Astrocyte of the hippocampus (primary cell): Measurements from ENCODE around the gene DIP2C.

Experiments used
- DNase-seq: peaks from one replicate; pipeline ENCODE4 v3.0.0; 2011; ENCODE audit warnings: low read depth, low spot score

The DIP2C gene

GRCh38 chr10:571688-572451, 117.6 kb downstream of the DIP2C start:
- no peak for DNase-seq

GRCh38 chr10:571166-571565, 118.3 kb downstream of the DIP2C start:
- DNase-seq: no peak

DNA sequence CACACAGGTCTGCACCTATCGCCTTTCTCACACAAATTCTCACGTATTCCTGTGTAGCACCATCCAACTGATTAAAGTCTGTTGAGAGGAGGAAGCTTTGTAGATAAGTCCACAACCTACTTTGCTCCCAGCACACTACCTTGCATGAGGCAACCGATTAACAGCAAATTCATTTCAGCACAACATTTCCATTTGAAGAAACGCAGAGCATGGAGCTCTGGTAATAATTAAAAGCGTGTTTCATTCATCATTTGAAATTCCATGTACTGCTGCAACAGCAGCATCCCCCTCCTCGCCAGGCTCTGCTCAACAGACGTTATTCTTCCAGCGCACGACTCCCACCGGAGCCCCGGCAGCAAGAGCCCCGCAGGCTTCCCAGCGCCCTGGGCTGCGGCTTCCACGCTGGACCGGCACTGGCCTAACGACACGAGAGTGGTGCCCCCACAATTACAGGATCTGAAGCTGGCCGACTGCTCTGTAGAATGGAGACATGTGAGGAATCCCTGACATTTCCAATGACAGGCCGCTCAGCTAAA, 118.8 kb downstream of the DIP2C start:
- DNase-seq: no peak

DNA sequence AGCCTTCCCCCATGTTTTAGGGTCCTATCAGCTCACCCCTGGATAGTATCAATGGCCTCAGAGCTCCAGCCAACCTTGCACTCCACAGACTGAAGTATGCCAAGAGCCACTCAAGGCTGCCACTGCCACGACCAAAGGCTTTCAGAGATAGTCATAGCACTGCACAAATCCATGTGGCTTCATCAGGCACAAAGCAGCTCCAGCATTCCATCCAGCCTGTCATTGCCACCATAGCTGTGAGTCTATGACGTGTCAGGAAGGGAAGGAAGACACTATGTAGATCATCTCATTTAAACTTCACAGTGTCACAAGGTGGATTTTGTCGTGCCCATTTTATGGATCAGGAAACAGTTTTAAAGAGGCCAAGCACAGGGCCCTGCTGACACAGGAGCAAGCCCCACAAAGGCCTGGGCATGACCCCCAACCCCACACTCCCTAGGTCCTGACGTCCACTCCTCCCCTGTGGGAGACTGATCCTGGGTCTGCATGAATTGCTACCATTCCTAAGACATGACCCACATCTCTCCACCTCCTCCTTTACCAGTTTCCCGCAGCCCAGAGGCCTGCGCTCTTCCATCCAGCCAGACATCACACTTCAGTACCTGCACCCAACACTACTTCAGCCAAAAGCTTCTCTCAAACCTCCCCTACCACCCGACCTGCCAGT, 119.4 kb downstream of the DIP2C start:
- no peak for DNase-seq

- no peak for DNase-seq
Measured at GRCh38 chr10:568848-569247, 120.6 kb downstream of the DIP2C start.

- DNase-seq: no peak
Measured at GRCh38 chr10:567869-568268, 121.6 kb downstream of the DIP2C start.

DNA sequence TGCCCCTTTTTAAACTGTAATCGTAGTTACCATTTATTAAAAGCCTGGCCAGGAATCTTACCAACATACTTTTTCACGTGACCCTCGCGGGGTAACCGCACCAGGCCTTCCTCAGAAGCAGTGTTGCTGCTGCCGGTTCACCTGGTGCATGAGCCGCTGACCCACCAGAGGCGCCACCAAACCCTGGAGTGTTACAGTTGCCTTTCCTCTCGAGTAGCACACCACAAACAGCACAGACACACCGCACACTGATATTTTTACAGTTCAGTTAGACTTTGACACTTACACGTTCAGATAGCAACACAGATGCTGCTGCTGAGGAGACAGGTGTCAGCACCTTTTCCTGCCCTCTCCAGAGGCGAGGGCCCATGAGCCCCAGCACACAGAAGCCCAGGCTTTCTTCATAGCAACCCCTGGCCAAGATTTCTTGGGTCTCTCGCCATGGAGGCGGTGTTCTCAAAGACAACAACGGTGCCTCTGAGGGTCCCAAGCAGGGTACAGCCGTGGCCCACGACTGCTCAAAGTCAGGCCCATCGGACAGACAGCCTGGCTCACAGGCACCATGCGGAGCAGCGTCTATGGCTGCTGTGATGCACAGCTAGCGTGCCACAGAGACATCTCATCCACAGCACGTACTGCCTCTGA, 123.1 kb downstream of the DIP2C start:
- DNase-seq: no peak

DNA sequence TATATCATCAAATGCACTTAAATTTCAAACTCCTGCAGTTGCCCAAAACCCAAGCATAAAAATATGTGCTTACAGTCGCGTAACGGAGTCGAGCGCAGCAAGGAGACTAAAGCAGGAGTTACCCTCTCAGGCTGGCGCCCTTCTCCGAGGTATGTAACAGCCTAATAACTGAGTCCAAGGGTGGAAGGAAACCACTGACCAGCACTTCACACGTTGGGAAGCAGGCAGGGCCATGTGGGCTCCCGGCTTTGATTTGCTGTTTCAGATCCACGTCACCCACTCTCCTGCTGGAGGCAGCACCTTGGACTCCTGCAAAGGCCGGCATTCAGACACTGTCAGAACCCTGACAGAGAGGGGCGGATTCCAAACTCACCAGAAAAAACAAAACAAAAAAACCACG, 123.8 kb downstream of the DIP2C start:
- DNase-seq: no peak

GRCh38 chr10:565146-565545, 124.3 kb downstream of the DIP2C start:
- DNase-seq: no peak

DNA sequence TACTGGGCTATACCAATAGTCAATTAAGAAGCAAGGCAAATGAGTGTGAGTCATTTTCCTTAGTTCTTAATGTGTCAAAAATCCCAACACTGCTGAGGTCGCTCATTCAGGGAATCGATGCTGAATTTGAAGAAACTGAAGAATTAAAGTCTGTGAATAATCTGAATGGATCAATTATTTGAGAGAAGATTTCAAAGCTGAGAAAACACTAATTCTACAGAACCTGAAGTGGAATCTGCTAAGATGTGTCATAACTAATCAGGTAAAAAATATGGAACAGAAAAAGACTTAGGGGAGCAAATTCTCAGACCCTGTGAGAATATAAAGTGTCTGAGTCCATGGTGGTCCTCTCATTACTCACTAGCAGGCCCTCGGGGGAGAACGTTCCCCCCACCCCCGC, 125.6 kb downstream of the DIP2C start:
- DNase-seq: no peak

DNA sequence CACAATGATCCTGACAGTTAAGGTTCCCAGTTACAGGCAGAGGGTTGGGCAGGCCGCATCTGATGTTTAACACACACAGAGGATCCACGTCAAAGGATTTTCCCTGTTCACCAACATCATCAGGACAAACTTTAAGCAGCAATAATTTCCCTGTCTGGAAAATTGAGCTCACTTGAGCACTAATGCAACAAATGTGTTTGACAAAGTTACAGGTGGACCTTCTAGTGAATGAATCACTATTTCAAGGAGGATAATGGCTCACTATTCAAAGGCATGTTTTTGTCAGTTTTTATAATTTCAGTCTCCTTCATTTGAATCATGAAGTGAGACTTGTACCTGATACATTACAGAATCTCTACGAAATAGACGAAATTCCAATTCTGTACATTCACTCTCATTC, 127.3 kb downstream of the DIP2C start:
- DNase-seq: no peak

GRCh38 chr10:561721-562120, 127.7 kb downstream of the DIP2C start:
- DNase-seq: no peak

- DNase-seq: no peak
Measured at GRCh38 chr10:560314-560992, 129.0 kb downstream of the DIP2C start.

- DNase-seq: no peak
Measured at GRCh38 chr10:559767-560047, 129.8 kb downstream of the DIP2C start.

DNA sequence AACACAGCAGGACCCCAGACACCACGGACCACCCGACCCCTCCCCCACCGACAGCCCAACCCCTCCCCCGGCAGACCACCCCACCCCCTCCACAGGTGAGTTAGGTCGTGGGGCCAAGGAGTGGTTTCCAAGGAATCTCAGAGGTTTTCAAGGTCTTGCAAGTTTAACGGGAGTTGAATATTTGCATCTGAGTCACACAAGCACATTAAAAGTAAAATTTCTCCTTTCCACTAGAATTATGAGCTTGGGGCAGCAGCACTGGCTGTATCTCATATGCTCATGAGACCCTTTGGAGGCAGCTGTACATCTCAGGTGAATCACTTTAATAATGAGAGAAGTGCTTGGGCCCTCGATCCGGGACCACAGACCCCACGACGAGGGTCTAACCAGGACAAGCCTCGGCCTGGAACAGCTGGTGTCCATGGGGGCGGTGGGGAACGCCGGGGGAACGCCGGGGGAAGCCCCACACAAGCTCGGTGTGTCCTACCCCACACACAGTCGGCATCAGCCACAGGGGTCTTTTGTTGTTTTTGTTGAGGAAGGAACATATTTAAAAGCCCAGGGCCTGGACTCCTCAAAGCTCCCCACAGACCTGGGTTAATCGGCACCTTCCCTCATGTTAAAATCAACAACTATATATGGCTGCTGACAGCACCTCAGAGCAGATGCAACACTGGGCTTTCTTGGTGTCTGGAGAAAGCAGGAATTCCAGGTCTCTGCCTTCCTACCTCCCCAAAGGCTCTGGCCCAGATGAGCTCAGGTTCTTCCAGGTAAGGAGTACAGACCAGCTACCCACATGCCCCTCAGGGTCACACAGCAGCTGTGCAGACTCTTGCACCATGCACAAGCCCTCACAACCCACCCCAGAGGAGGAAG, 130.3 kb downstream of the DIP2C start:
- DNase-seq: no peak

DNA sequence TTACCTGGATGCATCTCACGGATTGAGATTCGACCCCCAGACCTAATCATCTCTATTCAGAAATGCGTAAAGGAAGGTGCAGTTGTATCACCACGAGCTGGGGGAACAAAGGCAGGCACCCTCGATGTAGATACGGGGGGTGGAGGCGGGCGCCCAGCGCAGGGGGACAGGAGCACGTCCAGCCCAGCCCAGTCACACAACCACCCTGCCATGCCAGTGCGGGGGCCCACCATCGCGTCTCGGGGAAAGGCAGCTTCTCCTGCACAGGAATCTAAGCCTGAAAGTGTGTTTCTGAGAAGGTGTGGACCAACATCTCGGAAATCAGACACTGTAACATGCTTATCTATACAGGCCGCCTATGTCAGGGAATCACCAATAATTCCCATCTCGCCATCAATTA, 131.1 kb downstream of the DIP2C start:
- DNase-seq: no peak

GRCh38 chr10:557792-558328, 131.6 kb downstream of the DIP2C start:
- DNase-seq: no peak

DNA sequence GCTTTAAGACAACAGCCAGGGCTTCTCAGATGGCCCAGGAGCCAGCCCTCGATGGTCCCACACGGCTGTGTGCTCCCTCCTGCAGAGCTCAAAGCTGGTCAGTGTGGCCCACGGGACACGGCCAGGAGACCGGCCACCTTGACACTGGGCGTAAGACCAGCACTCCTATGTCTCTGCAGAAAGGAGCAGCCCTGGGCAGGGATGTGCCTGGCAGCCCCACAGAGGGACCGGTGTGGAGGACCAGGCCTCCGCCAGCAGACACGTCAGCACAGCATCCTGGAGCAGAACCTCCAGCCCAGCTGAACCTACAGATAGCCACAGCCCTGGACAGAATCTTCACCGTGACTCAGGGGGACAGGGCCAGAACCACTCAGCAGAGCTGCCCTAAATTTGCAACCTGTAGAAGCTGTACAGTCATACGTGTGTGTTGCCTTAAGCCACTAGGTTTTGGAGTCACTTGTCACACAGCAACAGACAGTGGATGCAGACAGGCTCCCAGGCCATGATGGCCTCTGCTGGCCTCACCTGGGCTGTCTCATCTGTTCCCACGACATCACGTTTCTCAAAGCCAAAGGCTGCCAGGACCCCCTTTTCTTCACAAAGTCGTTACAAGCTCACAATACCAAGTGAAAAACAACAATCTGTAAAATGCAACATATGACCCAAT, 132.4 kb downstream of the DIP2C start:
- DNase-seq: no peak

DNA sequence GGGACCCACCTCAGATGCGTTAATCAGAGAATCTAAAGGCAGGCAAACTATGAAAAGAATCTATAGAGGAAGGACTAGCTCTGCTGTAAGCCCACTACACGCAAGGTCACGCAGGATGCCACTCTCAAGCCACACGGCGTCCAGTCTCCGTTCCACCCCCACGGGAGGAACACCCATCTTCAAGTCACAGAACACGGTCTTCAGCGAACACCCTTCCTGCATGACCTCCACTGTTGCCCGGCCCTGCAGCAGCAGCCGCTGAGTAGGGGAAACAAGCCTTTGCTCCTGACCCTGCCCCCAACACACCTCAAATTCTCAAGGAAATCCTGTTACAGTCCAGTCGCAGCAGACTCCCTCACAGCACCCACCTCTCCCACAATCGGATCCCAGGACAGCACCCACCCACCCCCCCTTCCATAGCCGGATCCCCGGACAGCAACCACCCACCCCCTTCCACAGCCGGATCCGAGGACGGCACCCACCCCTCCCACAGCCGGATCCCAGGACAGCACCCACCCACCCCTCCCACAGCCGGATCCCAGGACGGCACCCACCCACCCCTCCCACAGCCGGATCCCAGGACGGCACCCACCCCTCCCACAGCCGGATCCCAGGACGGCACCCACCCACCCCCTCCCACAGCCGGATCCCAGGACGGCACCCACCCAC, 133.7 kb downstream of the DIP2C start:
- no peak for DNase-seq

- no peak for DNase-seq
Measured at GRCh38 chr10:555281-555680, 134.2 kb downstream of the DIP2C start.
